ENCODE measurements around the gene MYH6.

- TF ChIP-seq CTCF (IDR thresholded peaks at IDR 0.05 in 4 of 5, conservative IDR thresholded peaks at IDR 0.05 in 1 of 5), result no peak
- no peak for TF ChIP-seq POLR2A (IDR thresholded peaks at IDR 0.05)
These were observed 13.5 kb upstream of the MYH6 start for GRCh38 chr14:23421594-23421993.
